Peyer's patch (tissue), 4 donors: Measurements from ENCODE around the gene EPB41L4A.

Experiments used
- POLR2A ChIP-seq, 2 donors: fragments of 450-650 bp; IDR thresholded peaks; one replicate each; pipeline ENCODE4 v1.5.1; 2017; ENCODE audit warnings: antibody characterized with exemption in 2 of 2, mild to moderate bottlenecking in 2 of 2, moderate library complexity in 2 of 2
- TF ChIP-seq, protein P1 (sequence below), 6 experiments: fragments of 450-650 bp in 4 of 6; fragments of 200-600 bp in 2 of 6; sonication (generic) in 1 of 6; IDR thresholded peaks; one replicate each; pipeline ENCODE4 v1.5.1; 2017 to 2019; ENCODE audit warnings: antibody characterized with exemption in 6 of 6, mild to moderate bottlenecking in 3 of 6, moderate library complexity in 1 of 6

DNA sequence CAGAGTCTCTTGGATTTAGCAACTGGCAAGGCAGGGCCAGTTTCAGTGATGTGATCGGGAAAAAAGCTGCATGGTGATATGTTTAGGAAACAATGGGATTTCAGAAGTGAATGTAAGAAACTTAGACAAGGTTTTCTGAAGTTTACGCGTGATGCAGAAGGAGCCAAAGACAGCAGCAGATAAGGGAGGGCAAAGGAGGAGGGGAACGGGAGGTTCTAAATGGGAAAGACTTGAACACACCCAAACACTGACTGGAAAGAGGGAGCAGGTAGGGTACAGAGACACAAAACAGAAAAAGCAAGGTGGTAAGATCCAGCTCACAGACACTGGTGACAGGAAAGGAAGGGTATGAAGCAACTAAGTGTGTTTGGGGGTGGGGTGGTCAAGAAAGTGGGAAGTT, 115.4 kb downstream of the EPB41L4A start:
- TF ChIP-seq, protein P1, sequence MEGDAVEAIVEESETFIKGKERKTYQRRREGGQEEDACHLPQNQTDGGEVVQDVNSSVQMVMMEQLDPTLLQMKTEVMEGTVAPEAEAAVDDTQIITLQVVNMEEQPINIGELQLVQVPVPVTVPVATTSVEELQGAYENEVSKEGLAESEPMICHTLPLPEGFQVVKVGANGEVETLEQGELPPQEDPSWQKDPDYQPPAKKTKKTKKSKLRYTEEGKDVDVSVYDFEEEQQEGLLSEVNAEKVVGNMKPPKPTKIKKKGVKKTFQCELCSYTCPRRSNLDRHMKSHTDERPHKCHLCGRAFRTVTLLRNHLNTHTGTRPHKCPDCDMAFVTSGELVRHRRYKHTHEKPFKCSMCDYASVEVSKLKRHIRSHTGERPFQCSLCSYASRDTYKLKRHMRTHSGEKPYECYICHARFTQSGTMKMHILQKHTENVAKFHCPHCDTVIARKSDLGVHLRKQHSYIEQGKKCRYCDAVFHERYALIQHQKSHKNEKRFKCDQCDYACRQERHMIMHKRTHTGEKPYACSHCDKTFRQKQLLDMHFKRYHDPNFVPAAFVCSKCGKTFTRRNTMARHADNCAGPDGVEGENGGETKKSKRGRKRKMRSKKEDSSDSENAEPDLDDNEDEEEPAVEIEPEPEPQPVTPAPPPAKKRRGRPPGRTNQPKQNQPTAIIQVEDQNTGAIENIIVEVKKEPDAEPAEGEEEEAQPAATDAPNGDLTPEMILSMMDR (IDR thresholded peaks at IDR 0.05) = no peak
- no peak for TF ChIP-seq POLR2A (IDR thresholded peaks at IDR 0.05)
